Breast epithelium (tissue), 3 donors: ENCODE results near the gene KCNC1.

Experiments used
- CTCF ChIP-seq, 3 donors: fragments of 450-650 bp; IDR thresholded peaks; one replicate each; pipeline ENCODE4 v1.5.1; 2016 to 2017; ENCODE audit warnings: antibody characterized with exemption in 3 of 3, mild to moderate bottlenecking in 3 of 3, moderate library complexity in 3 of 3
- POLR2A ChIP-seq: fragments of 450-650 bp; IDR thresholded peaks from one replicate; pipeline ENCODE4 v1.6.1; 2016; ENCODE audit warnings: antibody characterized with exemption, mild to moderate bottlenecking, moderate library complexity

- no peak for TF ChIP-seq POLR2A
- no peak for TF ChIP-seq CTCF (IDR thresholded peaks at IDR 0.05)
Measured at GRCh38 chr11:17810746-17811145, 76.2 kb downstream of the KCNC1 start.
